ENCODE results near the gene MEG3.

DNA sequence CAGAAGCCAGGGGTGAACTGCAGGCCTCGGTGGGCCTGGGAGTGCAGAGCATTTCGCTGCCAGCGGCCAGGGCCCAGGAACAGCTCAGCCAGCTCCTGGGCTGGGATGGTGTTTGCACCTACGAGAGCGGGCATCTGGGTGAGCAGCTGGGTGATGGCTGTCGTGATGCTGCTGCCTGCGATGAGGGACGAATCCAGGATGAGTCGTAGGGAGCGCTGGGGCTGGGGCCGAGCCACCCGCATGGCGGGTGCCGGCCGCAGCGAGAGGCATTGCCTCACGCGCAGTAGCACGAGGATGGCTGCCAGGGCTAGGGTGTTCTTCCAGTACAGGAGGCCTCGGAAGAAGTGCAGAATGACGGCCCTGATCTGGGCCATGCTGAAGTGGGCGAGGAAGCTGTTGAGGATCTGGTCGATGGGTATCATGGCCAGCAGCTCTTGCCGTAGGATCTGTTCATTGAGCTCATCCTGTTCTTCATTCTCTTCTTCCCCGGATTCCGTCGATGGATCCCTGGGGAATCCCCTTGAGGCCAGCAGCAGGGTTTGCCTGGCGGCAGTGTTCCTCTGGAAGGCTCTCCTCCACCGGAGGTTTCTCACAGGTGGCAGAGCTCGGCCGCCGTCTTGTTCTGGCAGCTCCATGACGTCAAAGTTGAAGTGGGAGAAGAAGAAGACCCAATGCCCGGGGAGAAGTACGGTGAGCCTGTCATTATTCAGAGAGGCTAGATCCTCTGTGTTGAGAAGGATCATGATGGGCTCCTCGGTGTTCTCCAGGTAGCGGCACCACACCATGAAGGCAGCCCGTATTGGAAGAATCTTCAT is 55.5 kb downstream of the MEG3 start:
- no peak for TF ChIP-seq EZH2phosphoT487 (IDR thresholded peaks at IDR 0.05; ENCODE audit: borderline replicate concordance)
- TF ChIP-seq, protein P1, sequence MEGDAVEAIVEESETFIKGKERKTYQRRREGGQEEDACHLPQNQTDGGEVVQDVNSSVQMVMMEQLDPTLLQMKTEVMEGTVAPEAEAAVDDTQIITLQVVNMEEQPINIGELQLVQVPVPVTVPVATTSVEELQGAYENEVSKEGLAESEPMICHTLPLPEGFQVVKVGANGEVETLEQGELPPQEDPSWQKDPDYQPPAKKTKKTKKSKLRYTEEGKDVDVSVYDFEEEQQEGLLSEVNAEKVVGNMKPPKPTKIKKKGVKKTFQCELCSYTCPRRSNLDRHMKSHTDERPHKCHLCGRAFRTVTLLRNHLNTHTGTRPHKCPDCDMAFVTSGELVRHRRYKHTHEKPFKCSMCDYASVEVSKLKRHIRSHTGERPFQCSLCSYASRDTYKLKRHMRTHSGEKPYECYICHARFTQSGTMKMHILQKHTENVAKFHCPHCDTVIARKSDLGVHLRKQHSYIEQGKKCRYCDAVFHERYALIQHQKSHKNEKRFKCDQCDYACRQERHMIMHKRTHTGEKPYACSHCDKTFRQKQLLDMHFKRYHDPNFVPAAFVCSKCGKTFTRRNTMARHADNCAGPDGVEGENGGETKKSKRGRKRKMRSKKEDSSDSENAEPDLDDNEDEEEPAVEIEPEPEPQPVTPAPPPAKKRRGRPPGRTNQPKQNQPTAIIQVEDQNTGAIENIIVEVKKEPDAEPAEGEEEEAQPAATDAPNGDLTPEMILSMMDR (conservative IDR thresholded peaks at IDR 0.05; ENCODE audit: low read length) = no peak

Measured in Loucy (cell line).